PC-9 (cell line): ENCODE data around the gene DOCK6. TPM values are rescaled to one million over a fixed set of nuclear protein-coding genes. Genes with fewer than 3 reads are reported as not detected.

Experiments
- BruUV-seq: library from RNA; stranded (reverse); fragments of 400-500 nt; replicated peaks from 2 replicates; lab custom pipeline; 2021; lab: Mats Ljungman, UMichigan
- CTCF ChIA-PET: fragments of 300-600 bp; sonication (Branson Sonifier 250); formaldehyde crosslinking; loops from one replicate; lab custom pipeline; 2022; ENCODE audit warnings: antibody characterized with exemption; lab: Charles Lee
- POLR2A ChIA-PET: fragments of 300-600 bp; sonication (Branson Sonifier 250); formaldehyde crosslinking; loops from one replicate; lab custom pipeline; 2022; ENCODE audit warnings: antibody characterized with exemption; ENCODE audit not compliant: unreplicated experiment; lab: Charles Lee
- DNase-seq, 2 experiments: peaks; one replicate each; pipeline versions ENCODE4 v3.0.0 to v3.0.0-alpha.2; 2015 to 2022; ENCODE audit warnings: mixed read lengths in 1 of 2
- H2AFZ ChIP-seq: fragments of 200-600 bp; sonication (generic); 2 replicates; pipeline ENCODE4 v1.8.1; 2017; ENCODE audit warnings: antibody characterized with exemption
- H3F3A ChIP-seq: fragments of 200-600 bp; sonication (generic); 2 replicates; pipeline ENCODE4 v1.8.1; 2017; ENCODE audit warnings: antibody characterized with exemption, mild to moderate bottlenecking, low read depth; ENCODE audit not compliant: insufficient read depth
- H3K27ac ChIP-seq: fragments of 200-600 bp; sonication (generic); 2 replicates; pipeline ENCODE4 v1.6.1; 2016; ENCODE audit warnings: mixed run types
- H3K27me3 ChIP-seq: fragments of 200-600 bp; sonication (generic); 2 replicates; pipeline ENCODE4 v1.6.1; 2016; ENCODE audit warnings: low read depth, mixed run types; ENCODE audit not compliant: insufficient read depth
- H3K36me3 ChIP-seq: fragments of 200-600 bp; sonication (generic); 2 replicates; pipeline ENCODE4 v1.6.1; 2016; ENCODE audit warnings: low read depth, mixed run types
- H3K4me1 ChIP-seq: fragments of 200-600 bp; sonication (generic); replicated peaks from 2 replicates; pipeline ENCODE4 v1.6.1; 2016; ENCODE audit warnings: mixed run types; ENCODE audit not compliant: insufficient read depth
- H3K4me2 ChIP-seq: fragments of 200-600 bp; sonication (generic); 2 replicates; pipeline ENCODE4 v1.6.1; 2017; ENCODE audit warnings: mixed run types
- H3K4me3 ChIP-seq: fragments of 200-600 bp; sonication (generic); 2 replicates; pipeline ENCODE4 v1.6.1; 2016; ENCODE audit warnings: mixed run types
- H3K79me2 ChIP-seq: fragments of 200-600 bp; sonication (generic); 2 replicates; pipeline ENCODE4 v1.6.1; 2017; ENCODE audit warnings: low read depth, mixed run types
- H3K9me2 ChIP-seq: fragments of 200-600 bp; sonication (generic); 2 replicates; pipeline ENCODE4 v1.8.1; 2017; ENCODE audit warnings: mild to moderate bottlenecking; ENCODE audit not compliant: insufficient read depth
- H3K9me3 ChIP-seq: fragments of 200-600 bp; sonication (generic); 2 replicates; pipeline ENCODE4 v1.8.1; 2016; ENCODE audit warnings: low read depth; ENCODE audit not compliant: insufficient read depth
- H4K20me1 ChIP-seq: fragments of 200-600 bp; sonication (generic); 2 replicates; pipeline ENCODE4 v1.8.1; 2017; ENCODE audit not compliant: insufficient read depth
- CTCF ChIP-seq: fragments of 200-600 bp; sonication (generic); conservative IDR thresholded peaks from 2 replicates; pipeline ENCODE4 v1.6.1; 2017; ENCODE audit warnings: mixed run types, antibody characterized with exemption, mild to moderate bottlenecking, moderate library complexity
- EZH2 ChIP-seq: fragments of 200-600 bp; sonication (generic); IDR thresholded peaks from 2 replicates; pipeline ENCODE4 v1.8.0; 2017; ENCODE audit warnings: antibody characterized with exemption, low read depth
- intact Hi-C: fragments of 100-400 bp; cut with micrococcal nuclease; formaldehyde crosslinking; loops from one replicate; pipeline ENCODE4 v1.10.0; 2022; ENCODE audit not compliant: unreplicated experiment
- total RNA-seq: library from RNA; stranded (reverse); gene quantifications from 2 replicates; pipeline ENCODE4 v1.2.3, GENCODE V29; 2021

DOCK6 gene
- total RNA-seq, 1 experiment from 2014 or later, result 32.5 TPM

GRCh38 chr19:11152318-11153062 lies 109.8 kb downstream of the DOCK6 start:
- Histone ChIP-seq H3K79me2 (peaks cover 45% of the 10 kb centered on the region), H3K36me3 (no peaks in the 10 kb centered on the region), H2AFZ (no peak overlapping the region), H4K20me1 (no peaks in the 10 kb centered on the region), H3K4me2 (no peak overlapping the region), H3K4me1 (peaks cover 34% of the 10 kb centered on the region), H3K4me3 (no peak overlapping the region), H3K27me3 (no peaks in the 10 kb centered on the region), H3K9me2 (no peaks in the 10 kb centered on the region), H3F3A (peaks cover 12% of the 10 kb centered on the region), H3K27ac (no peak overlapping the region), H3K9me3 (no peaks in the 10 kb centered on the region)
- no TSS peak for BruUV-seq
- TF ChIP-seq EZH2, result no peak
- TF ChIP-seq CTCF, result no peak
- POLR2A ChIA-PET, result interaction anchor here (0.9 kb wide), 1 partner anchor 99 kb away, joined by 9 read pairs; no protein-coding TSS in a partner anchor
- peak in 1 of 2 experiments; percentile 35 for DNase-seq
- CTCF ChIA-PET, result interaction anchor here (1.1 kb wide), 1 partner anchor 15 kb away, joined by 3 read pairs; no protein-coding TSS in a partner anchor
- intact Hi-C loops, result no loop called here

- intact Hi-C loops, result no loop called here
- Histone ChIP-seq H3K4me1 (peaks cover 25% of the 10 kb centered on the region), H3K79me2 (peaks cover 45% of the 10 kb centered on the region), H3K4me2 (no peak overlapping the region), H3K27me3 (no peaks in the 10 kb centered on the region), H3K36me3 (no peaks in the 10 kb centered on the region), H3K27ac (no peak overlapping the region), H3K4me3 (no peak overlapping the region), H3K9me2 (no peaks in the 10 kb centered on the region), H3K9me3 (no peaks in the 10 kb centered on the region), H4K20me1 (no peaks in the 10 kb centered on the region), H3F3A (peaks cover 13% of the 10 kb centered on the region), H2AFZ (no peak overlapping the region)
- CTCF ChIA-PET, result interaction anchor here (0.7 kb wide), 2 partner anchors 9 to 440 kb away, joined by 4 to 14 read pairs; no protein-coding TSS in a partner anchor
- POLR2A ChIA-PET, result no interaction called here
- BruUV-seq, result no TSS peak
- no peak for TF ChIP-seq EZH2
- no peak for TF ChIP-seq CTCF
- DNase-seq, result peak in 1 of 2 experiments; percentile 5
These were observed 111.1 kb downstream of the DOCK6 start for GRCh38 chr19:11151181-11151580.

Other genes starting within 250 kb of the DOCK6 start
- 160 and 182 TPM in 2 replicates for gene LDLR, start 173.1 kb downstream of the DOCK6 start, total RNA-seq
- gene SPC24, start 106.7 kb downstream of the DOCK6 start, total RNA-seq, result 50.9 and 59.2 TPM in 2 replicates
- gene KANK2, start 65.0 kb downstream of the DOCK6 start, total RNA-seq, result 32.9 and 39.4 TPM in 2 replicates
- not detected in 2 replicates for gene ANGPTL8, start 22.9 kb downstream of the DOCK6 start, total RNA-seq
- not detected in 2 replicates for gene TSPAN16, start 33.6 kb upstream of the DOCK6 start, total RNA-seq
- gene RAB3D, start 77.1 kb upstream of the DOCK6 start, total RNA-seq, result 35.0 and 36.5 TPM in 2 replicates
- 80.3 and 90.6 TPM in 2 replicates for gene TMEM205, start 83.7 kb upstream of the DOCK6 start, total RNA-seq
- gene CCDC159, start 84.0 kb upstream of the DOCK6 start, total RNA-seq, result 9.4 and 13.7 TPM in 2 replicates
- gene PLPPR2, start 92.9 kb upstream of the DOCK6 start, total RNA-seq, result 25.2 and 30.4 TPM in 2 replicates
- gene SWSAP1, start 112.1 kb upstream of the DOCK6 start, total RNA-seq, result 4.6 and 4.8 TPM in 2 replicates
- gene EPOR, start 121.8 kb upstream of the DOCK6 start, total RNA-seq, result 7.3 and 10.0 TPM in 2 replicates
- gene RGL3, start 156.8 kb upstream of the DOCK6 start, total RNA-seq, result 100 and 125 TPM in 2 replicates
- gene ODAD3, start 172.6 kb upstream of the DOCK6 start, total RNA-seq, result 0.15 and 0.39 TPM in 2 replicates
- 410 and 412 TPM in 2 replicates for gene PRKCSH, start 173.1 kb upstream of the DOCK6 start, total RNA-seq
- gene ELAVL3, start 218.5 kb upstream of the DOCK6 start, total RNA-seq, result not detected in 2 replicates
- gene ZNF653, start 243.3 kb upstream of the DOCK6 start, total RNA-seq, result 13.4 and 13.8 TPM in 2 replicates